Amygdala (tissue), 56 donors: ENCODE measurements around the gene MIEN1.
"Not testable (repeated sequence)": the region's sequence is repeated elsewhere in the genome, so short reads cannot be mapped to it uniquely, and the experiment has no call there.

Experiments
- DNase-seq, 56 donors: peaks; one replicate each; lab custom pipeline; 2025; lab: John Stamatoyannopoulos, UW

Gene MIEN1

DNA sequence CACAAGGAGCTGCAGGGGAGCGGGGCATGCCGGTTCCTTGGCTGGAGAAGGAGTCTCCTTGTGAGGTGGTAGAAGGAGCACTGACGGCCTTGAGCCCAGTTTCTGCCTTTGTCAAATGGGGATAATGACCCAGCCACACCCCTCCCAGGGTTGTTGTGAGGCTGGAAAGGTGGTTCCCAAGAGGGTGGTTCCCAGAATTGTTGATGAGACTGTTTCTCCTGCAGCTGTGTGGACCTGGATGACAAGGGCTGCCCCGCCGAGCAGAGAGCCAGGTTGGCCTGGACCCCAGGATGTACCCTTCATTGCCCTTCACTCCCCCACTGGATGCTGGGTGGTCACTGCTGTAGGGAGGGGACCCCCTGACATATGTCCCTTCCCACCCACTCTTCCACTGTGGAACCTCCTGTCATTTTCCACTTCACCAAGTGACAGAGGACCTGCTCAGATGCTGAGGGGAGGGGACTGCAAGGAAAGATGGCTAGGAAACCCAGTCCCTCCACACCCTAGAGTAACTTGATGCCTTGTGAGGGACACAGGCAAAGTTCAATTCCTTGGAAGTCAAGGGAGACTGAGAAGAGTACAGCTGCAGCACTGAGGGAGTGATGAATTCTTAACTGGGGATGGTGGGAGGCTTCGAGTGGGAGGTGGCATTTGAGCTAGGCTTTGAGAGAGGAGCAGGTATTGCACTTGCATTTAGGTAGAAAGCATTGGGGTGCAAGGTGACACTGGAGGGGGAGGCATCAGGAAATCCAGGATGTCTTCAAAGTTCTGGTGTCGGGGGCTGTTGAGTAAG lies 10.6 kb downstream of the MIEN1 start:
- no peak for DNase-seq

DNA sequence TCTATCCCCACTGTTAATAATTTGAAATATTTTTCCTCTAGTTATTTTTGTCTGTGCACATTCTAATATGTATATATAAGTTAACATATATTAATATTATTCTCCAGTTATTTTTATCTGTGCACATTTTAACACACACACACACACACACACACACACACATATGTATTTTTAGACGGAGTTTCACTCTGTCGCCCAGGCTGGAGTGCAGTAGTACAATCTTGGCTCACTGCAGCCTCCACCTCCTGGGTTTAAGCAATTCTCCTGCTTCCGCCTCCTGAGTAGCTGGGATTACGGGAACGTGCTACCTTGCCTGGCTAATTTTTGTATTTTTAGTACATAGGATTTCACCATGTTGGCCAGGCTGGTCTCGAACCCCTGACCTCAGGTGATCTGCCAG lies 12.7 kb downstream of the MIEN1 start:
- no peak for DNase-seq

DNA sequence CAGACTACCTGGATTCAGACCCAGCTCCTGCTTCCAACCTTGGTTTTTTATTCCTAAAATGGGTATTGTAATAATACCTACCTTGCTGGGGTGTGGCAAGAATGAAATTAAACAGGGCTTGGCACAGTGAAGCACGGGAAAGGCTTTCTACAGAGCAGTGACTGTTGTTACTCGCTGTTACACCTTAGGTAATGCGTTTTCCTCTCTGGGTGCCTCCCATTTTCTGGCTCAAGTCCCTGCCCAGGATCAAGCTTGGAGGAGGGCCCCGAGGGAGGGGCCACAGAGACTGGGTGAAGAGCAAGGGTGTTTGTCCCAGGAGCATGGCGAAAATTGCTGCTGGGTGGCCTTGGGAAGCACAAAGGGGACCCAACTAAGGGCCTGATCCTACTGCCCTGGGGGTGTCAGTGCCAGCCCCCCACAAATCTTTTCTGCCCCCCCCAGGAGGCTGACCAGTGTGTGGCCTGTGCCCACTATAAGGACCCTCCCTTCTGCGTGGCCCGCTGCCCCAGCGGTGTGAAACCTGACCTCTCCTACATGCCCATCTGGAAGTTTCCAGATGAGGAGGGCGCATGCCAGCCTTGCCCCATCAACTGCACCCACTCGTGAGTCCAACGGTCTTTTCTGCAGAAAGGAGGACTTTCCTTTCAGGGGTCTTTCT lies 13.3 kb downstream of the MIEN1 start:
- DNase-seq: no peak

DNA sequence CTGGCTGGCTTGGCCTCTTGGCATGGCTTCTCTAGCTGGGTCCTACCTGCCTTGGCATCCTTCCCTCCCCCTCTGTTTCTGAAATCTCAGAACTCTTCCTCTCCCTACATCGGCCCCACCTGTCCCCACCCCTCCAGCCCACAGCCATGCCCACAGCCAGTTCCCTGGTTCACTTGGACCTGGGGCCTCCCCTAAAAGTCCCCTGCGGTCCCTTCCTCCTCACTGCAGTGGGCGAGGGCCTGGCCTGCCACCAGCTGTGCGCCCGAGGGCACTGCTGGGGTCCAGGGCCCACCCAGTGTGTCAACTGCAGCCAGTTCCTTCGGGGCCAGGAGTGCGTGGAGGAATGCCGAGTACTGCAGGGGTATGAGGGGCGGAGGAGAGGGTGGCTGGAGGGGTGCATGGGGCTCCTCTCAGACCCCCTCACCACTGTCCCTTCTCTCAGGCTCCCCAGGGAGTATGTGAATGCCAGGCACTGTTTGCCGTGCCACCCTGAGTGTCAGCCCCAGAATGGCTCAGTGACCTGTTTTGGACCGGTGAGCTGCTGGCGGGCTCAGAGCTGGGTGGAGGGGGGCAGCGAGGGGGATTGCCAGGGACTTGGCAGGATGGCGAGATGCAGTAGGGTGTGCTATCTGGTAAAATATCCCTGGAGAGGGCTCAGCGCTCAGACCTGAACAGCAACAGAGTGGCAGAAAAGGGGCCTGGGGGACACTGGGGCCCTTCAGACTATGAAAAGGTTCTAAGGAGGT lies 14.1 kb downstream of the MIEN1 start:
- no peak for DNase-seq

DNA sequence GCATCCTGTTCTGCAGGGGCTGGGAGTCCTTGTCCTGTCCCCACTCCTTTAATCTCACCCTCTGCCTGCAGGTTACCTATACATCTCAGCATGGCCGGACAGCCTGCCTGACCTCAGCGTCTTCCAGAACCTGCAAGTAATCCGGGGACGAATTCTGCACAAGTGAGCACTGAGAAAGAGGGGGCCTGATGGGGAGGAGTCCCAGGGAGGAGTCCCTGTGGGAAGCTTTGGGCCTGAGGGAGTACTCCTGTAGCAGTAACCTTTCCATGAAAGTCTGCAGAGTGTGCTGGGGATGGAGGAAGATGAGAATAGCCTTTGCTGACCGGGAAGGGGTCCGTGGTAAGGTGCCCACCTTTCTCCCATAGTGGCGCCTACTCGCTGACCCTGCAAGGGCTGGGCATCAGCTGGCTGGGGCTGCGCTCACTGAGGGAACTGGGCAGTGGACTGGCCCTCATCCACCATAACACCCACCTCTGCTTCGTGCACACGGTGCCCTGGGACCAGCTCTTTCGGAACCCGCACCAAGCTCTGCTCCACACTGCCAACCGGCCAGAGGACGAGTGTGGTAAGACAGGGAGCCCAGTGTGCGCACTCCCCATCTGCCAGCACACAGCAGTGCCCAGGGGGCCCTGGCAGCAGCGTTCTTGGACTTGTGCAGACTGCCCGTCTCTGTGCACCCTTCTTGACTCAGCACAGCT lies 14.8 kb downstream of the MIEN1 start:
- no peak for DNase-seq

DNA sequence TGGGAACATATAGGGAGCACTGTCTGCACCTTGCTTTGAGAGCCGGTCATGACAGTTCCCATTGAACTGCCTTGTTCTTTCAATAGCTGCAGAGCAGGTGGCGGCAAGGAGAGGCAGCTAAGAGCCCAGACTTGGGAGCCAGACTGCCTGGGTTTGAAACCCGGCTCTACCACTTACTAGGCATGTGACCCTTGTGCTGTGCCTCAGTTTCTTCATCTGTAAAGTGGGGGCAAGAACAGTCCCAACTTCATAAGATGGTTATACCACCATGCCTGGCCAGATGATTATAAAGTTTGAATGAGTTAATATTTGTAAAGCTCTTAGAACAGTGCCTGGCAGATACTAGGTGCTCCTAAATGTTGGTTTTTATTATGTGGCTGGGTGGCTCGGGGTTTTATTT lies 16.1 kb downstream of the MIEN1 start:
- DNase-seq: no peak

DNA sequence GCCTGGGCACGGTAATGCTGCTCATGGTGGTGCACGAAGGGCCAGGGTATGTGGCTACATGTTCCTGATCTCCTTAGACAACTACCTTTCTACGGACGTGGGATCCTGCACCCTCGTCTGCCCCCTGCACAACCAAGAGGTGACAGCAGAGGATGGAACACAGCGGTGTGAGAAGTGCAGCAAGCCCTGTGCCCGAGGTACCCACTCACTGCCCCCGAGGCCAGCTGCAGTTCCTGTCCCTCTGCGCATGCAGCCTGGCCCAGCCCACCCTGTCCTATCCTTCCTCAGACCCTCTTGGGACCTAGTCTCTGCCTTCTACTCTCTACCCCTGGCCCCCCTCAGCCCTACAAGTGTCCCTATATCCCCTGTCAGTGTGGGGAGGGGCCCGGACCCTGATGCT lies 18.5 kb downstream of the MIEN1 start:
- DNase-seq: no peak

DNA sequence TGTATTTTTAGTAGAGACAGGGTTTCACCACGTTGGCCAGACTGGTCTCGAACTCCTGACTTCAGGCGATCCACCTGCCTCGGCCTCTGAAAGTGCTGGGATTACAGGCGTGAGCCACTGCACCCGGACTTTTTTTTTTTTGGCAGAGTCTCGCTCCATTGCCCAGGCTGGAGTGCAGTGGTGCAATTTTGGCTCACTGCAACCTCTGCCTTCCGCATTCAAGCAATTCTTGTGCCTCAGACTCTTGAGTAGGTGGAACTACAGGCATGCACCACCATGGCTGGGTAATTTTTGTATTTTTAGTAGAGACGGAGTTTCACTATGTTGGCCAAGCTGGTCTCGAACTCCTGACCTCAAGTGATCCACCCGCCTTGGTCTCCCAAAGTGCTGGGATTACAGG lies 19.3 kb downstream of the MIEN1 start:
- not testable (repeated sequence) for DNase-seq

DNA sequence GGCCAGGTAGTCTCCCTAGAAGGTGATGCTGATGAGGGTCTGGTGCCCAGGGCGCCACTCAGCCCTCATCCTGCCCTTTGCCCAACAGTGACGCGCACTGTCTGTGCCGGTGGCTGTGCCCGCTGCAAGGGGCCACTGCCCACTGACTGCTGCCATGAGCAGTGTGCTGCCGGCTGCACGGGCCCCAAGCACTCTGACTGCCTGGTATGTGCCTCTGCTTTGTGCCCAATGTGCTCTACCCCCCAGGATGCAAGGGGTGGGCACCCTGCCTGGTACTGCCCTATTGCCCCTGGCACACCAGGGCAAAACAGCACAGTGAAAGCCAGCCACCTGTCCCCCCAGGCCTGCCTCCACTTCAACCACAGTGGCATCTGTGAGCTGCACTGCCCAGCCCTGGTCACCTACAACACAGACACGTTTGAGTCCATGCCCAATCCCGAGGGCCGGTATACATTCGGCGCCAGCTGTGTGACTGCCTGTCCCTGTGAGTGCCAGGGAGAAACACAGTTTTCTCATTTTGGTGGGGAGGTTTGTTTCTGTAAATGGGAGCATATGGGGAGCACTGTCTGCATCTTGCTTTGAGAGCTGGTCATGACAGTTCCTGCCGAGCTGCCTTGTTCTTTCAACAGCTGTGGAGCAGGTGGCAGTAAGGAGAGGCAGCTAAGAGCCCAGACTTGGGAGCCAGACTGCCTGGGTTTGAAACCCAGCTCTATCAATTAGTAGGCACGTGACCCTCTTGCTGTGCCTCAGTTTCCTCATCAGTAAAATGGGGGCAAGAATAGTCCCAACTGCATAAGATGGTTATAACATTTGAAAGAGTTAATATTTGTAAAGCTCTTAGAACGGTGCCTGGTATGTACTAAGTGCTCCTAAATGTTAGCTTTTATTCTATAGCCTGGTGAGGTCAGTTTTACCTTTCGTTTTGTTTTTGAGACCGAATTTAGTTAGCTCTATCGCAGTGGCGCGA lies 20.1 kb downstream of the MIEN1 start:
- no peak for DNase-seq

DNA sequence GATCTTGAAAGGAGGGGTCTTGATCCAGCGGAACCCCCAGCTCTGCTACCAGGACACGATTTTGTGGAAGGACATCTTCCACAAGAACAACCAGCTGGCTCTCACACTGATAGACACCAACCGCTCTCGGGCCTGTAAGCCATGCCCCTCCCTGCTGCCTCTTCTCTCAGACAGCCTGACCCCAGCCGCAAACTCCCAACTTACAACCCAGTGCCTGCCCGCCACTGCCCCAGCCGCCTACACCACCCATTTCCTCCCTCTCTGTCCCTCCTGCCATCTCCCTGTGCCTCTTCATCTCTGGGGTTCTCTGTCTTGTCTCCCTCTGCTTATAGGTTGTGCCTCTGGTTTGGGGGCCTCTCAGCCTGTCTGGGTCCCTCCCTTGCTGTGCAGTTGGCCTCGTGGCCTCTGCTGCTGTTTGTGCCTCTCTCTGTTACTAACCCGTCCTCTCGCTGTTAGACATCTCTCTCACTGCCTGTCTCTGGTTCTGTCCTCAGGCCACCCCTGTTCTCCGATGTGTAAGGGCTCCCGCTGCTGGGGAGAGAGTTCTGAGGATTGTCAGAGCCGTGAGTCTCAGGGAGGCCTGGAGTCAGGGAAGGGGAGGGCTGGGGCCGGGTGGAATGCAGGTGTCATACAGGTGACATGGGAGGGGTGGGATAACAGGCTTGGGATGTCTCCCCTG lies 20.9 kb downstream of the MIEN1 start:
- no peak for DNase-seq

DNA sequence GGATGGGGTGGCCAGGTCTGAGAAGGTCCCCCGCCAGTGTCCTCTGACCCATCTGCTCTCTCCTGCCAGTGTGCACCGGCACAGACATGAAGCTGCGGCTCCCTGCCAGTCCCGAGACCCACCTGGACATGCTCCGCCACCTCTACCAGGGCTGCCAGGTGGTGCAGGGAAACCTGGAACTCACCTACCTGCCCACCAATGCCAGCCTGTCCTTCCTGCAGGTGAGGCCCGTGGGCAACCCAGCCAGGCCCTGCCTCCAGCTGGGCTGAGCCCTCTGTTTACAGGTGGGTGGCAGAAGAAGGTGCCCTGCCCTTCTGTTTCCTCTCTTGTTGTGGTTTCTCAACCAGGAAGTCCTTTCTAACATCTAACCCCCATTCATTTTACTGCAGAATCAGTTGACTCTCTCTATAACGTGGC lies 23.4 kb downstream of the MIEN1 start:
- DNase-seq: no peak

DNA sequence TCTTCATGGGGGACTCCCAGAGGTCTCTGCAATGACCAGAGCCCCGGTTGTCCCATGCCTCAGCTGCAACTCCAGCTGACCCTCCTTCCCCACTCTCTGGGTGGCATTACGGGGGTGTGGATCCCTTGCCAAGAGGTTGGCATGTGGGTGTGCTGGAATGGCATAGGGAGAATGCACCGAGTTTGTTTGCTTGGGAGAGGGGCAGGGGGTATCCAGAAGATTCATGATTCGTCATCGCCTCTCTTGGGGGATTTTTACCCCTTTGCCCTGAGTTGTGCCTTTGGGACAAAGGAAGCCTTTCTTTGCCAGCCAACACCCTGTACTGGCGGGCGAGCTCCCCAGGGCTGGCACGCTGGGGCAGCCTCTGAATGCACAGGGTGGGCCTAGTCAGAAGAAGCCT lies 23.9 kb downstream of the MIEN1 start:
- no peak for DNase-seq

DNA sequence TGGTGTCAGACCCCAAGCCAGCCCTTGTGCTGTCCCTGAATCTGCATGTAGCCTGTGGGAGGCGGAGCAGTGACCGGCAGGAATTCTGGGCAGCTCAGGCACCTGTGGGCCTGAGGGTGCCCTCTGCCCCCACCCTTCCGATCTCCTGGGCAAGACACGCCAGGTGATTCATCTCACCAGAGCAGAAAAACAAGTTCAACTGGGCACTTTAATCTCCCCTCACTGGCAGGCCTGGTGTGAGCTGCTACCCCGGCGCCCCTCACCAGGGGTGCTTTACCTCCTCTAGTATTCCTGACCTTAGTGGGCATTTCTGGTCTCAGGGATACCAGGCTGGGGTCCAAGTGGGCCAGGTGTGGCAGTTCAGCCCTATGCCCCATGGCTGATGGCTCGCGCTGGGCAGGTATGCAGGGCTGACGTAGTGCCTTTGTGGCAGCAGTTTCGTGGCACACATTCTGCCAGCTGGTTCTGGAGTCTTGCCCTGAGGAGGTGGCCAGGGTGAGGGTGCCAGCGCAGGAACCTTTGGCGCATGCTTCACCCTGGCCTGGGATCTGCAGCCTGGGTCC lies 24.5 kb downstream of the MIEN1 start:
- DNase-seq: peak in 6 of 56 donors; percentile 13 to 39 (median 20)

DNA sequence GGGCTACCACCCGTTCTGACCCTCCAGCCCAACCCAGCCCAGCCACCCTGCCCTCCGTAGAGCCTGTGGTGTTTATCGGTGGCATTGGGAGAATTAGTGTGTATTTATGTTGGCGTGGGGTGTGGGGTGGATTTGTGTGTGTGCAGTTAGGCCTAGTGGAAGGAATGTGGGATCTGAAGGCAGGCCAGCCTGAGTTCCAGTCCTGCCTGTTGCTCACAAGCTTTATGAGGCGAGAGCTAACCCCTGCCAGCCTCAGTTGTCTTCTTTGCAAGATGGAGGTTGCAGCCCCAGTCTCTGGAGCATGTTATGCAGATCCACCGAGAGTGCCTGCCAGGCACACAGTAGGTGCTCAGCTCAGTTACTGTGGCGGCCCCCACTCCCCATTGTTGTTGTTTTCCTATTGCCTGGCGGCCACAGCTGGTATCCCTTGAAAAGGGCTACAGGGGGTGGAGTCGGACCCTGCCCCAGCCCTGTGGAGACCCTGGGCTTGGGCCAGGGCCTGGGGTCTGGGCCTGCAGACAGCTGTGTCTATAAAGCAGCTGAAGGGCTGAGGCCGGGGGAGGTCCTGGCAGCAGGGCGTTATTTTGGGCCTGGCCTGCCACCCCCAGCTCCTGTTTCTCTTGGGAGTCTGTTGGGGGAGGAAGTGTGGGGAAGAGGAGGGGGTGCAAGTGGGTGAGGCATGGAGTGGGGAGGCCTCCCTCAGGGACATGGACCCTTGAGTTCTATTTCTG lies 25.3 kb downstream of the MIEN1 start:
- no peak for DNase-seq

DNA sequence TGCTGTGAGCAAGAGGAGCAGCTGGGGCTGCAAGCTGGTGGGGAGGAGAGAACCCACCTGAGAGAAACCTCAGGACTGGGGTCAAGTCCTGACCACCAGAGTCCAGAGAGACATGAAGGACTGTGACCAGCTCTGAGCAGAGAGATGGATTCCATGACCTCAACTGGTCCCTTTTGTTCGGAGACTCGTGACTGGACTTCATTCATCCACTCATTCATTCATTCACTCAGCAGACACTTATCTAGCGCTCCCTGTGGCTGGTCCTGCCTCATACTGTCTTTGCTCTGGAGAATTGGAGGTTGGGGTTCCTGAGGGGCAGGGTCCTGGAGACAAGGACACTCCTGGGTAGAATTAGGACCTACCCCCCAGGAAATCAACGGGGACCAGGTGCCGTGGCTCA lies 26.4 kb downstream of the MIEN1 start:
- no peak for DNase-seq

DNA sequence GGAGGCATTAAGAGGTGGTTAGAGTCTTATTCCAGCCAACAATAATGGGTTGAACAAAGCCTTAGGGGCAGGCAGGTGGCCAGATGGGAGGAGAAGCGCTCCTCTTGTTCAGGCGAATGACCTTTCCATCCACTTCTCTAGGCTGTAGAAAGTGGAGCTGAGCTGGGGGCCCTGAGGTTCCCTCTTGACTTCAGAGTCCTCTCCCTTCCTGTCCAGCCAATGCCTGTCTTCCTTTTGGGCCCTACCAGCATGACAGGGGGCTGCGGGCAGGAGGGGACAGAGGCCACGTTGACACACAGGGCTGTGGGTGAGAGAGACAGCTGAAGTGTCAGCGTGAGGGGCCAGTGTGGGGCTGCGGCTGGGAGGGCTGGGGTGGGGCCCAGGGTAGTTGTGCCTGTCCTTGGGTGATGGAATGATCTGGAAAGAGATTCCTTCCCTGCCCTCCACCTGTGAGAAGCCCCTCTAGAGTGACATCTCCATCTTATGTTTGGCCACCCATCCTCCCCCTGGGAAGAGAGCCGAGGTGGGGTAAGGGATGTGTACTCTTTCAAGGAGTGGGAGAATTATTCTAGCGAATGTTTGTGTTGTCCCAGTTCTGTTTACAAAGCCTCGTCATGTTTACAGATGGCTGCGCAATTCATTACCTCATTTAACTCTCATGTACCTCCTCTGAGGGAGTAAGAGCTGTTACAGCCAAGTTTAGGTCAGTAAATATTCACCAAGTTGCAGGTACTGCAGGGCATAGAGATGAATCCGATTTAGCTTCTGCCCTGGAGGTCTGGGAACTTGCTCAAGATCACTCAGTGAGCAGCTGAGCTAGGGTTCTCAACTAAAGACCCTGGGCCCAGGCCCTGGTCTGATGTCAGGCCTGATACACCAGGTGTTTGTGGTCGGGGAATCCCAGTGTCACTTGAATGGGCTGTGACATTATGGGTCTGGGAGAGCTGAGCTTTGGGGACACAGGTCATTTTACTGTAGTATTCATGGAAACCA lies 27.1 kb downstream of the MIEN1 start:
- DNase-seq: no peak
